ENCODE results near the gene PCDHGA1. TPM values are rescaled to one million over a fixed set of nuclear protein-coding genes. Genes with fewer than 3 reads are reported as not detected.
"Not testable (repeated sequence)": the region's sequence is repeated elsewhere in the genome, so short reads cannot be mapped to it uniquely, and the experiment has no call there.

PCDHGA1 gene
- total and polyA plus RNA-seq, 4 donors, result 0.91 to 1.6 (median 1.0) TPM; not detected in 1

GRCh38 chr5:141342773-141343172, 12.5 kb downstream of the PCDHGA1 start:
- Histone ChIP-seq H3K36me3 (ENCODE audit: control insufficient read depth in 1 of 2, insufficient read depth in 2 of 2, low read length in 1 of 2) (no peaks in the 10 kb centered on the region), H3K27me3 (ENCODE audit: control insufficient read depth in 1 of 2, insufficient read depth in 2 of 2, low read length in 1 of 2) (peaks cover 0 to 1% of the 10 kb centered on the region in 2 donors), H3K9me3 (ENCODE audit: control insufficient read depth, low read length) (peaks cover 42% of the 10 kb centered on the region), H3K4me3 (ENCODE audit: low read length in 2 of 2) (no peak overlapping the region), H3K4me1 (ENCODE audit: control insufficient read depth in 1 of 2, insufficient read depth in 2 of 2, low read length in 2 of 2) (no peaks in the 10 kb centered on the region), H3K27ac (ENCODE audit: low read depth in 1 of 2, low read length in 2 of 2) (no peak overlapping the region)
- ATAC-seq (ENCODE audit: low FRiP score) (no peak), DNase-seq (no peak)
- intact Hi-C loops (cut with DNase I), result no loop called here
- WGBS, 2 donors, result 9 to 24% methylated on average over 1 of the region's 1 CpG

GRCh38 chr5:141343242-141343952, 13.1 kb downstream of the PCDHGA1 start, which contains the start of gene PCDHGA3:
Gene PCDHGA3 (plus strand): TSS chr5:141343829. CDS start chr5:141344034, 205 bp downstream.
- ATAC-seq (ENCODE audit: low FRiP score), result no peak
- WGBS, 2 donors, result 23 to 25% methylated on average over 9 of the region's 9 CpGs
- peaks cover 0 to 1% of the 10 kb centered on the region in 2 donors for H3K27me3 ChIP-seq (ENCODE audit: control insufficient read depth in 1 of 2, insufficient read depth in 2 of 2, low read length in 1 of 2)
- no peak for DNase-seq
- H3K9me3 ChIP-seq (ENCODE audit: control insufficient read depth, low read length), result peaks cover 40% of the 10 kb centered on the region
- H3K36me3 ChIP-seq (ENCODE audit: control insufficient read depth in 1 of 2, insufficient read depth in 2 of 2, low read length in 1 of 2), result no peaks in the 10 kb centered on the region
- H3K27ac ChIP-seq (ENCODE audit: low read depth in 1 of 2, low read length in 2 of 2), result no peak within 1 kb of the TSS
- no peaks in the 10 kb centered on the region for H3K4me1 ChIP-seq (ENCODE audit: control insufficient read depth in 1 of 2, insufficient read depth in 2 of 2, low read length in 2 of 2)
- intact Hi-C loops (cut with DNase I), result no loop called here
- H3K4me3 ChIP-seq (ENCODE audit: low read length in 2 of 2), result peak within 1 kb of the TSS; percentile 29 to 35

GRCh38 chr5:141343953-141344463, 13.7 kb downstream of the PCDHGA1 start:
- Histone ChIP-seq H3K4me3 (ENCODE audit: low read length in 2 of 2) (peak overlapping the region; percentile 29 to 35), H3K9me3 (ENCODE audit: control insufficient read depth, low read length) (peaks cover 36% of the 10 kb centered on the region), H3K27me3 (ENCODE audit: control insufficient read depth in 1 of 2, insufficient read depth in 2 of 2, low read length in 1 of 2) (peaks cover 0 to 1% of the 10 kb centered on the region in 2 donors), H3K4me1 (ENCODE audit: control insufficient read depth in 1 of 2, insufficient read depth in 2 of 2, low read length in 2 of 2) (no peaks in the 10 kb centered on the region), H3K27ac (ENCODE audit: low read depth in 1 of 2, low read length in 2 of 2) (no peak overlapping the region), H3K36me3 (ENCODE audit: control insufficient read depth in 1 of 2, insufficient read depth in 2 of 2, low read length in 1 of 2) (no peaks in the 10 kb centered on the region)
- ATAC-seq (ENCODE audit: low FRiP score), result no peak
- 19 to 23% methylated on average over 31 of the region's 31 CpGs for WGBS, 2 donors
- no peak for DNase-seq
- intact Hi-C loops (cut with DNase I), result no loop called here

- H3K36me3 ChIP-seq (ENCODE audit: control insufficient read depth in 1 of 2, insufficient read depth in 2 of 2, low read length in 1 of 2), result no peaks in the 10 kb centered on the region
- H3K4me3 ChIP-seq (ENCODE audit: low read length in 2 of 2), result no peak overlapping the region
- H3K27me3 ChIP-seq (ENCODE audit: control insufficient read depth in 1 of 2, insufficient read depth in 2 of 2, low read length in 1 of 2), result peaks cover 0 to 1% of the 10 kb centered on the region in 2 donors
- H3K9me3 ChIP-seq (ENCODE audit: control insufficient read depth, low read length), result peaks cover 36% of the 10 kb centered on the region
- ATAC-seq (ENCODE audit: low FRiP score), result no peak
- no peaks in the 10 kb centered on the region for H3K4me1 ChIP-seq (ENCODE audit: control insufficient read depth in 1 of 2, insufficient read depth in 2 of 2, low read length in 2 of 2)
- no peak overlapping the region for H3K27ac ChIP-seq (ENCODE audit: low read depth in 1 of 2, low read length in 2 of 2)
- 26 to 33% methylated on average over 20 of the region's 20 CpGs for WGBS, 2 donors
- intact Hi-C loops (cut with DNase I), result no loop called here
- DNase-seq, result no peak
Measured at GRCh38 chr5:141345327-141345726, 15.0 kb downstream of the PCDHGA1 start.

GRCh38 chr5:141346017-141346416, 15.7 kb downstream of the PCDHGA1 start:
- DNase-seq; H3K4me3 ChIP-seq (ENCODE audit: low read length in 2 of 2); H3K36me3 ChIP-seq (ENCODE audit: control insufficient read depth in 1 of 2, insufficient read depth in 2 of 2, low read length in 1 of 2); H3K4me1 ChIP-seq (ENCODE audit: control insufficient read depth in 1 of 2, insufficient read depth in 2 of 2, low read length in 2 of 2); ATAC-seq (ENCODE audit: low FRiP score); intact Hi-C loops (cut with DNase I); H3K27ac ChIP-seq (ENCODE audit: low read depth in 1 of 2, low read length in 2 of 2); H3K27me3 ChIP-seq (ENCODE audit: control insufficient read depth in 1 of 2, insufficient read depth in 2 of 2, low read length in 1 of 2): not testable (repeated sequence)
- 32 to 37% methylated on average over 26 to 29 of the region's 35 CpGs for WGBS, 2 donors
- peaks cover 33% of the 10 kb centered on the region for H3K9me3 ChIP-seq (ENCODE audit: control insufficient read depth, low read length)

- H3K4me1 ChIP-seq (ENCODE audit: control insufficient read depth in 1 of 2, insufficient read depth in 2 of 2, low read length in 2 of 2), result no peaks in the 10 kb centered on the region
- peaks cover 34% of the 10 kb centered on the region for H3K9me3 ChIP-seq (ENCODE audit: control insufficient read depth, low read length)
- ATAC-seq (ENCODE audit: low FRiP score), result no peak
- no peak within 1 kb of the TSS for H3K27ac ChIP-seq (ENCODE audit: low read depth in 1 of 2, low read length in 2 of 2)
- no peaks in the 10 kb centered on the region for H3K36me3 ChIP-seq (ENCODE audit: control insufficient read depth in 1 of 2, insufficient read depth in 2 of 2, low read length in 1 of 2)
- 21 to 23% methylated on average over 29 of the region's 29 CpGs for WGBS, 2 donors
- H3K4me3 ChIP-seq (ENCODE audit: low read length in 2 of 2), result no peak within 1 kb of the TSS
- DNase-seq, result peak in 1 of 2 donors; percentile 62
- H3K27me3 ChIP-seq (ENCODE audit: control insufficient read depth in 1 of 2, insufficient read depth in 2 of 2, low read length in 1 of 2), result no peaks in the 10 kb centered on the region
- intact Hi-C loops (cut with DNase I), result loop anchor here in 1 of 2 donors (10.0 kb wide), 1 partner anchor 115 kb away; no protein-coding TSS in a partner anchor
Measured at GRCh38 chr5:141349917-141350619, 19.8 kb downstream of the PCDHGA1 start, which contains the start of gene PCDHGB1. Gene PCDHGB1 (plus strand): TSS chr5:141350099. CDS start chr5:141350261, 162 bp downstream.

GRCh38 chr5:141351591-141351990, 21.3 kb downstream of the PCDHGA1 start:
- no peak overlapping the region for H3K27ac ChIP-seq (ENCODE audit: low read depth in 1 of 2, low read length in 2 of 2)
- H3K36me3 ChIP-seq (ENCODE audit: control insufficient read depth in 1 of 2, insufficient read depth in 2 of 2, low read length in 1 of 2), result no peaks in the 10 kb centered on the region
- H3K4me1 ChIP-seq (ENCODE audit: control insufficient read depth in 1 of 2, insufficient read depth in 2 of 2, low read length in 2 of 2), result no peaks in the 10 kb centered on the region
- intact Hi-C loops (cut with DNase I), result loop anchor here in 1 of 2 donors (10.0 kb wide), 1 partner anchor 117 kb away; no protein-coding TSS in a partner anchor
- ATAC-seq (ENCODE audit: low FRiP score) (no peak), DNase-seq (peak in 1 of 2 donors; percentile 44)
- H3K9me3 ChIP-seq (ENCODE audit: control insufficient read depth, low read length), result peaks cover 35% of the 10 kb centered on the region
- peak overlapping the region in 1 of 2 donors; percentile 38 for H3K4me3 ChIP-seq (ENCODE audit: low read length in 2 of 2)
- 28 to 29% methylated on average over 27 to 36 of the region's 36 CpGs for WGBS, 2 donors
- no peaks in the 10 kb centered on the region for H3K27me3 ChIP-seq (ENCODE audit: control insufficient read depth in 1 of 2, insufficient read depth in 2 of 2, low read length in 1 of 2)

- Histone ChIP-seq H3K4me1 (ENCODE audit: control insufficient read depth in 1 of 2, insufficient read depth in 2 of 2, low read length in 2 of 2) (no peaks in the 10 kb centered on the region), H3K4me3 (ENCODE audit: low read length in 2 of 2) (no peak within 1 kb of the TSS), H3K9me3 (ENCODE audit: control insufficient read depth, low read length) (peaks cover 40% of the 10 kb centered on the region), H3K27me3 (ENCODE audit: control insufficient read depth in 1 of 2, insufficient read depth in 2 of 2, low read length in 1 of 2) (no peaks in the 10 kb centered on the region), H3K27ac (ENCODE audit: low read depth in 1 of 2, low read length in 2 of 2) (no peak within 1 kb of the TSS), H3K36me3 (ENCODE audit: control insufficient read depth in 1 of 2, insufficient read depth in 2 of 2, low read length in 1 of 2) (no peaks in the 10 kb centered on the region)
- intact Hi-C loops (cut with DNase I), result loop anchor here in 1 of 2 donors (10.0 kb wide), 1 partner anchor 120 kb away; no protein-coding TSS in a partner anchor
- ATAC-seq (ENCODE audit: low FRiP score) (no peak), DNase-seq (peak in 1 of 2 donors; percentile 59)
- 7 to 15% methylated on average over 29 of the region's 29 CpGs for WGBS, 2 donors
Measured at GRCh38 chr5:141354900-141355469, 24.7 kb downstream of the PCDHGA1 start, which contains the start of gene PCDHGA4. Gene PCDHGA4 (plus strand): TSS chr5:141355021. CDS start chr5:141355108, 87 bp downstream.

All from aorta (tissue), 5 donors.